OCI-LY7 (cell line): ENCODE measurements around the gene SASH1. TPM values are rescaled to one million over a fixed set of nuclear protein-coding genes. Genes with fewer than 3 reads are reported as not detected.

Source experiments
- BruUV-seq: library from RNA; stranded (reverse); fragments of 400-500 nt; replicated peaks from 2 replicates; lab custom pipeline; 2021; lab: Mats Ljungman, UMichigan
- CTCF ChIA-PET: fragments of 300-600 bp; sonication (Branson Sonifier 250); formaldehyde crosslinking; loops from one replicate; lab custom pipeline; 2022; ENCODE audit warnings: antibody characterized with exemption; ENCODE audit not compliant: unreplicated experiment; lab: Charles Lee
- POLR2A ChIA-PET: fragments of 300-600 bp; sonication (Branson Sonifier 250); formaldehyde crosslinking; loops from one replicate; lab custom pipeline; 2022; ENCODE audit warnings: antibody characterized with exemption; lab: Charles Lee
- DNase-seq: peaks from one replicate; pipeline ENCODE4 v3.0.0-alpha.2; 2015; ENCODE audit warnings: low spot score
- H2AFZ ChIP-seq: fragments of 200-600 bp; sonication (generic), shearing (Covaris generic); 2 replicates; pipeline ENCODE4 v1.6.1; 2014; ENCODE audit warnings: mild to moderate bottlenecking, antibody characterized with exemption, low read length, moderate library complexity
- H3K27ac ChIP-seq: fragments of 200-600 bp; sonication (generic); 2 replicates; pipeline ENCODE4 v1.5.1; 2014; ENCODE audit warnings: mixed run types, low read depth, mild to moderate bottlenecking, moderate library complexity, low read length, inconsistent platforms; ENCODE audit not compliant: poor library complexity, severe bottlenecking
- H3K36me3 ChIP-seq: fragments of 200-600 bp; sonication (generic); 2 replicates; pipeline ENCODE4 v1.6.1; 2014; ENCODE audit warnings: mild to moderate bottlenecking, antibody characterized with exemption, low read length, moderate library complexity, mixed read lengths; ENCODE audit not compliant: insufficient read depth
- H3K4me1 ChIP-seq: fragments of 200-600 bp; sonication (generic); 2 replicates; pipeline ENCODE4 v1.5.1; 2014; ENCODE audit warnings: mild to moderate bottlenecking, low read length; ENCODE audit not compliant: insufficient read depth, poor library complexity, severe bottlenecking
- H3K4me2 ChIP-seq: fragments of 200-600 bp; sonication (generic); 2 replicates; pipeline ENCODE4 v1.6.1; 2014; ENCODE audit warnings: mild to moderate bottlenecking, low read length
- H3K4me3 ChIP-seq: fragments of 200-600 bp; sonication (generic); 2 replicates; pipeline ENCODE4 v1.5.1; 2014; ENCODE audit warnings: mild to moderate bottlenecking, low read depth, low read length; ENCODE audit not compliant: poor library complexity, severe bottlenecking
- H3K79me2 ChIP-seq: fragments of 200-600 bp; sonication (generic); 2 replicates; pipeline ENCODE4 v1.6.1; 2016; ENCODE audit warnings: low read depth, mild to moderate bottlenecking, low read length, moderate library complexity, mixed read lengths; ENCODE audit not compliant: insufficient read depth
- H3K9me2 ChIP-seq: fragments of 200-600 bp; sonication (generic); 2 replicates; pipeline ENCODE4 v1.6.1; 2016; ENCODE audit warnings: mild to moderate bottlenecking, low read length, mixed read lengths; ENCODE audit not compliant: insufficient read depth
- H3K9me3 ChIP-seq: fragments of 200-600 bp; sonication (generic); 2 replicates; pipeline ENCODE4 v1.6.1; 2014; ENCODE audit warnings: mild to moderate bottlenecking, mixed run types, low read length, mixed read lengths
- H4K20me1 ChIP-seq: fragments of 200-600 bp; sonication (generic); 2 replicates; pipeline ENCODE4 v1.6.1; 2014; ENCODE audit warnings: mild to moderate bottlenecking, antibody characterized with exemption, low read length, moderate library complexity, mixed read lengths; ENCODE audit not compliant: insufficient read depth
- CTCF ChIP-seq: fragments of 200-600 bp; sonication (generic); conservative IDR thresholded peaks from 2 replicates; pipeline ENCODE4 v1.5.1; 2014; ENCODE audit warnings: mild to moderate bottlenecking, antibody characterized with exemption, low read length, moderate library complexity, mixed read lengths
- EZH2phosphoT487 ChIP-seq: fragments of 200-600 bp; sonication (generic); IDR thresholded peaks from 2 replicates; pipeline ENCODE4 v1.6.1; 2018; ENCODE audit warnings: low read depth, borderline replicate concordance, mild to moderate bottlenecking, mixed run types, antibody characterized with exemption, low read length, moderate library complexity, mixed read lengths
- intact Hi-C: fragments of 100-400 bp; cut with micrococcal nuclease; formaldehyde crosslinking; loops from one replicate; pipeline ENCODE4 v1.10.0; 2022; ENCODE audit not compliant: unreplicated experiment
- total RNA-seq, 2 experiments: library from RNA; depleted of rRNA in 1 of 2; stranded (reverse); fragments of >200 nt in 1 of 2; shearing (Covaris generic) in 1 of 2; gene quantifications; 2 replicates each; pipeline ENCODE4 v1.2.3, GENCODE V29; 2014 to 2022

The SASH1 gene
- total RNA-seq, 2 experiments from 2014 or later, result not detected

GRCh38 chr6:148525453-148525852 is 182.8 kb downstream of the SASH1 start:
- CTCF ChIA-PET, result no interaction called here
- intact Hi-C loops, result no loop called here

DNA sequence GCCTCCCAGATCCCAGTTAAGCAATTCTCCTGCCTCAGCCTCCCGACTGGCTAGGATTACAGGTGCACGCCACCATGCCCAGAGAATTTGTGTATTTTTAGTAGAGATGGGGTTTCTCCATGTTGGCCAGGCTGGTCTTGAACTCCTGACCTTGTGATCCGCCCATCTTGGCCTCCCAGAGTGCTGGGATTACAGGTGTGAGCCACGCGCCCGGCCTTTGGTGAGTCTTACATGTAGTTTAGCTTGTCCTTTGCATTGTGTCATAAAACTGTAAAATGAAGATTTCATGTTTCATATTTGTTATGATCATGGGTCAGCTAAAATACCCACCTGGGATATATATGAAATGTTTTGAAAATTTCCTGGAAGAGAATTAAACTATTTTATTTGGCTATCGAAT is 183.5 kb downstream of the SASH1 start:
- intact Hi-C loops, result no loop called here
- no peaks in the 10 kb centered on the region for H3K36me3 ChIP-seq
- H3K4me1 ChIP-seq, result peaks cover 18% of the 10 kb centered on the region
- H3K4me3 ChIP-seq, result no peak overlapping the region
- ChIA-PET CTCF (no interaction called here), POLR2A (interaction anchor here (0.9 kb wide), 1 partner anchor 25 kb away, joined by 3 read pairs; no protein-coding TSS in a partner anchor)
- H3K79me2 ChIP-seq, result no peaks in the 10 kb centered on the region
- no peaks in the 10 kb centered on the region for H4K20me1 ChIP-seq
- no peak overlapping the region for H3K4me2 ChIP-seq
- H2AFZ ChIP-seq, result no peak overlapping the region
- TF ChIP-seq EZH2phosphoT487 (no peak), CTCF (no peak)
- no TSS peak for BruUV-seq
- no peak overlapping the region for H3K27ac ChIP-seq
- H3K9me3 ChIP-seq, result no peaks in the 10 kb centered on the region
- no peaks in the 10 kb centered on the region for H3K9me2 ChIP-seq
- no peak for DNase-seq

More at GRCh38 chr6:148525453-148525852, 182.8 kb downstream of the SASH1 start:
- Histone ChIP-seq H2AFZ (peak overlapping the region; percentile 29; the same call in 1 of the 2 replicates), H3K79me2 (no peaks in the 10 kb centered on the region), H4K20me1 (no peaks in the 10 kb centered on the region), H3K4me2 (no peak overlapping the region), H3K4me3 (no peak overlapping the region), H3K9me2 (no peaks in the 10 kb centered on the region), H3K36me3 (no peaks in the 10 kb centered on the region), H3K4me1 (peaks cover 20% of the 10 kb centered on the region), H3K27ac (no peak overlapping the region), H3K9me3 (no peaks in the 10 kb centered on the region)
- TF ChIP-seq CTCF (no peak), EZH2phosphoT487 (no peak)
- no peak for DNase-seq
- BruUV-seq, result no TSS peak
- POLR2A ChIA-PET, result no interaction called here

GRCh38 chr6:148528292-148528691 is 185.7 kb downstream of the SASH1 start:
- no peaks in the 10 kb centered on the region for H3K9me2 ChIP-seq
- TF ChIP-seq CTCF (peak; percentile 58), EZH2phosphoT487 (no peak)
- no peak overlapping the region for H2AFZ ChIP-seq
- no peaks in the 10 kb centered on the region for H3K79me2 ChIP-seq
- H3K9me3 ChIP-seq, result no peaks in the 10 kb centered on the region
- peak; percentile 19 for DNase-seq
- BruUV-seq, result no TSS peak
- ChIA-PET POLR2A (no interaction called here), CTCF (no interaction called here)
- H3K4me3 ChIP-seq, result no peak overlapping the region
- intact Hi-C loops, result loop anchor here (2.0 kb wide), 1 partner anchor 351 kb away; no protein-coding TSS in a partner anchor
- H3K4me2 ChIP-seq, result no peak overlapping the region
- H4K20me1 ChIP-seq, result no peaks in the 10 kb centered on the region
- no peak overlapping the region for H3K27ac ChIP-seq
- H3K4me1 ChIP-seq, result peaks cover 8% of the 10 kb centered on the region
- no peaks in the 10 kb centered on the region for H3K36me3 ChIP-seq
